PC-3 (cell line): ENCODE results near the gene EXD1. TPM values are rescaled to one million over a fixed set of nuclear protein-coding genes. Genes with fewer than 3 reads are reported as not detected.

Source experiments
- ATAC-seq: fragments of 200-7000 bp; cut with Tn5 transposase; 2 replicates; pipeline ENCODE4 v1.9.1; 2020; ENCODE audit warnings: mild to moderate bottlenecking, moderate library complexity
- BruUV-seq: library from RNA; stranded (reverse); fragments of 400-500 nt; replicated peaks from 2 replicates; lab custom pipeline; 2021; lab: Mats Ljungman, UMichigan
- CTCF ChIA-PET: fragments of 300-600 bp; sonication (Branson Sonifier 250); formaldehyde crosslinking; loops from one replicate; lab custom pipeline; 2022; ENCODE audit warnings: antibody characterized with exemption; lab: Charles Lee
- POLR2A ChIA-PET: fragments of 300-600 bp; sonication (Branson Sonifier 250); formaldehyde crosslinking; loops from one replicate; lab custom pipeline; 2022; ENCODE audit warnings: antibody characterized with exemption; ENCODE audit not compliant: unreplicated experiment; lab: Charles Lee
- DNase-seq: peaks from one replicate; pipeline ENCODE4 v3.0.0-alpha.2; 2015
- H2AFZ ChIP-seq: fragments of 300-600 bp; sonication (generic); 2 replicates; pipeline ENCODE4 v1.6.0; 2016; ENCODE audit warnings: antibody characterized with exemption, low read length
- H3F3A ChIP-seq: fragments of 300-600 bp; sonication (generic); one replicate; pipeline ENCODE4 v1.6.0; 2017; ENCODE audit warnings: antibody characterized with exemption, low read length, control low read depth, mild to moderate bottlenecking; ENCODE audit not compliant: unreplicated experiment
- H3K27ac ChIP-seq: fragments of 300-600 bp; sonication (generic); 2 replicates; pipeline ENCODE4 v1.5.1; 2016; ENCODE audit warnings: mild to moderate bottlenecking, low read length
- H3K27me3 ChIP-seq: fragments of 300-600 bp; sonication (generic); 2 replicates; pipeline ENCODE4 v1.6.1; 2016; ENCODE audit warnings: low read length, mixed read lengths
- H3K36me3 ChIP-seq: fragments of 300-600 bp; sonication (generic); 2 replicates; pipeline ENCODE4 v1.6.1; 2016; ENCODE audit warnings: low read depth, mixed run types, low read length, mixed read lengths
- H3K4me1 ChIP-seq: fragments of 300-600 bp; sonication (generic); 2 replicates; pipeline ENCODE4 v1.5.1; 2016; ENCODE audit warnings: low read length; ENCODE audit not compliant: insufficient read depth
- H3K4me2 ChIP-seq: fragments of 300-600 bp; sonication (generic); 2 replicates; pipeline ENCODE4 v1.6.0; 2016; ENCODE audit warnings: low read length
- H3K4me3 ChIP-seq: fragments of 300-600 bp; sonication (generic); 2 replicates; pipeline ENCODE4 v1.5.1; 2016; ENCODE audit warnings: mild to moderate bottlenecking, low read length, mixed read lengths
- H3K79me2 ChIP-seq: fragments of 300-600 bp; sonication (generic); 2 replicates; pipeline ENCODE4 v1.6.1; 2017; ENCODE audit warnings: low read length, mixed read lengths
- H3K9ac ChIP-seq: fragments of 300-600 bp; sonication (generic); 2 replicates; pipeline ENCODE4 v1.6.0; 2016; ENCODE audit warnings: mild to moderate bottlenecking, low read length
- H3K9me2 ChIP-seq: fragments of 300-600 bp; sonication (generic); replicated peaks from 2 replicates; pipeline ENCODE4 v1.6.1; 2016; ENCODE audit warnings: mixed run types, low read length, mixed read lengths
- H3K9me3 ChIP-seq: fragments of 300-600 bp; sonication (generic); 2 replicates; pipeline ENCODE4 v1.6.1; 2016; ENCODE audit warnings: low read length, mixed read lengths
- H4K20me1 ChIP-seq: fragments of 300-600 bp; sonication (generic); 2 replicates; pipeline ENCODE4 v1.6.1; 2016; ENCODE audit warnings: low read length, mixed read lengths
- CTCF ChIP-seq: fragments of 300-600 bp; sonication (generic); conservative IDR thresholded peaks from 2 replicates; pipeline ENCODE4 v1.5.1; 2017; ENCODE audit warnings: antibody characterized with exemption, low read depth, mild to moderate bottlenecking, low read length
- EZH2 ChIP-seq: fragments of 300-600 bp; sonication (generic); IDR thresholded peaks from one replicate; pipeline ENCODE4 v1.6.1; 2017; ENCODE audit warnings: antibody characterized with exemption, mild to moderate bottlenecking, low read length; ENCODE audit not compliant: unreplicated experiment
- EZH2phosphoT487 ChIP-seq: fragments of 300-600 bp; sonication (generic); IDR thresholded peaks from 2 replicates; pipeline ENCODE4 v1.6.1; 2018; ENCODE audit warnings: mild to moderate bottlenecking, antibody characterized with exemption, low read length, borderline replicate concordance
- intact Hi-C: fragments of 100-400 bp; cut with micrococcal nuclease; formaldehyde crosslinking; loops from 2 replicates; pipeline ENCODE4 v1.9.0; 2023
- total RNA-seq: library from RNA; depleted of rRNA; stranded (reverse); fragments of >200 nt; gene quantifications from 2 replicates; pipeline ENCODE4 v1.2.3, GENCODE V29; 2014

Gene EXD1
- total RNA-seq, 1 experiment from 2014 or later, result not detected

- intact Hi-C loops, result loop anchor here (5.0 to 10.0 kb wide), 4 partner anchors 65 to 247 kb away; partner anchors contain the start of gene INO80
- H2AFZ ChIP-seq, result no peak overlapping the region
- BruUV-seq, result no TSS peak
- H3K36me3 ChIP-seq, result no peaks in the 10 kb centered on the region
- ATAC-seq (no peak), DNase-seq (no peak)
- H3K27ac ChIP-seq, result no peak overlapping the region
- no peak overlapping the region for H3K4me3 ChIP-seq
- POLR2A ChIA-PET, result no interaction called here
- no peaks in the 10 kb centered on the region for H3K79me2 ChIP-seq
- TF ChIP-seq EZH2, result no peak
- TF ChIP-seq EZH2phosphoT487, result no peak
- TF ChIP-seq CTCF, result no peak
- no peaks in the 10 kb centered on the region for H4K20me1 ChIP-seq
- H3K27me3 ChIP-seq, result no peaks in the 10 kb centered on the region
- 0 out of 2 replicates have a peak, but pooled peaks cover 5% of the 10 kb centered on the region for H3K4me1 ChIP-seq
- no peaks in the 10 kb centered on the region for H3K9me3 ChIP-seq
- H3K9ac ChIP-seq, result no peak overlapping the region
- CTCF ChIA-PET, result no interaction called here
- H3K4me2 ChIP-seq, result no peak overlapping the region
- H3K9me2 ChIP-seq, result no peaks in the 10 kb centered on the region
- H3F3A ChIP-seq, result no peaks in the 10 kb centered on the region
These were observed 48.3 kb downstream of the EXD1 start for GRCh38 chr15:41182266-41182665.

GRCh38 chr15:41180206-41180789, 50.3 kb downstream of the EXD1 start:
- peak; percentile 23 for DNase-seq
- peak overlapping the region; percentile 9; the same call in 1 of the 2 replicates for H3K4me2 ChIP-seq
- no peaks in the 10 kb centered on the region for H3K36me3 ChIP-seq
- POLR2A ChIA-PET, result no interaction called here
- ATAC-seq, result no peak
- no peaks in the 10 kb centered on the region for H3K9me2 ChIP-seq
- H3F3A ChIP-seq, result no peaks in the 10 kb centered on the region
- H3K79me2 ChIP-seq, result no peaks in the 10 kb centered on the region
- CTCF ChIA-PET, result no interaction called here
- H3K27ac ChIP-seq, result no peak overlapping the region
- H3K9ac ChIP-seq, result no peak overlapping the region
- no peak for TF ChIP-seq EZH2
- TF ChIP-seq CTCF, result no peak
- no peak for TF ChIP-seq EZH2phosphoT487
- H3K4me1 ChIP-seq, result 0 out of 2 replicates have a peak, but pooled peaks cover 5% of the 10 kb centered on the region
- intact Hi-C loops, result loop anchor here (5.0 to 10.0 kb wide), 4 partner anchors 63 to 245 kb away; partner anchors contain the start of gene INO80
- no peak overlapping the region for H3K4me3 ChIP-seq
- BruUV-seq, result no TSS peak
- no peaks in the 10 kb centered on the region for H3K9me3 ChIP-seq
- no peaks in the 10 kb centered on the region for H4K20me1 ChIP-seq
- H3K27me3 ChIP-seq, result no peaks in the 10 kb centered on the region
- peak overlapping the region; percentile 8; the same call in 1 of the 2 replicates for H2AFZ ChIP-seq

- Histone ChIP-seq H3F3A (no peaks in the 10 kb centered on the region), H3K79me2 (no peaks in the 10 kb centered on the region), H3K36me3 (no peaks in the 10 kb centered on the region), H3K4me3 (no peak overlapping the region), H3K27me3 (no peaks in the 10 kb centered on the region), H3K4me1 (no peaks in the 10 kb centered on the region), H3K27ac (no peak overlapping the region), H3K9ac (no peak overlapping the region), H3K9me3 (no peaks in the 10 kb centered on the region), H3K9me2 (no peaks in the 10 kb centered on the region), H4K20me1 (no peaks in the 10 kb centered on the region), H3K4me2 (no peak overlapping the region), H2AFZ (no peak overlapping the region)
- ATAC-seq, result no peak
- CTCF ChIA-PET, result no interaction called here
- intact Hi-C loops, result no loop called here
- DNase-seq, result no peak
- BruUV-seq, result no TSS peak
- TF ChIP-seq CTCF, result no peak
- TF ChIP-seq EZH2phosphoT487, result no peak
- no peak for TF ChIP-seq EZH2
- POLR2A ChIA-PET, result no interaction called here
These were observed 60.8 kb downstream of the EXD1 start for GRCh38 chr15:41169781-41170180.
